Panc1 (cell line): Measurements from ENCODE around the gene SMAD6. TPM values are rescaled to one million over a fixed set of nuclear protein-coding genes. Genes with fewer than 3 reads are reported as not detected.

Experiments used
- ATAC-seq: fragments of 200-7000 bp; cut with Tn5 transposase; 2 replicates; pipeline ENCODE4 v1.9.1; 2020; ENCODE audit warnings: mild to moderate bottlenecking, moderate library complexity
- BruUV-seq: library from RNA; stranded (reverse); fragments of 400-500 nt; replicated peaks from 2 replicates; lab custom pipeline; 2021; lab: Mats Ljungman, UMichigan
- CTCF ChIA-PET: fragments of 300-600 bp; sonication (Branson Sonifier 250); formaldehyde crosslinking; loops from one replicate; lab custom pipeline; 2022; ENCODE audit warnings: antibody characterized with exemption; lab: Charles Lee
- POLR2A ChIA-PET: fragments of 300-600 bp; sonication (Branson Sonifier 250); formaldehyde crosslinking; loops from one replicate; lab custom pipeline; 2022; ENCODE audit warnings: antibody characterized with exemption; lab: Charles Lee
- DNase-seq: peaks from one replicate; pipeline ENCODE4 v3.0.0-alpha.2; 2010; ENCODE audit warnings: low read depth, low spot score
- H3K27ac ChIP-seq: 2 replicates; pipeline ENCODE4 v1.5.1; 2011; ENCODE audit warnings: mild to moderate bottlenecking, low read length, inconsistent platforms
- H3K27me3 ChIP-seq: fragments of 200-500 bp; sonication (Bioruptor generic); 2 replicates; pipeline ENCODE4 v1.6.0; 2014; ENCODE audit warnings: low read length, inconsistent platforms; ENCODE audit not compliant: control insufficient read depth, insufficient read depth
- H3K36me3 ChIP-seq: fragments of 200-500 bp; sonication (Bioruptor generic); 2 replicates; pipeline ENCODE4 v1.5.1; 2014; ENCODE audit warnings: inconsistent platforms, mild to moderate bottlenecking, low read length, moderate library complexity; ENCODE audit not compliant: control insufficient read depth, insufficient read depth
- H3K4me1 ChIP-seq: 2 replicates; pipeline ENCODE4 v1.5.1; 2011; ENCODE audit warnings: inconsistent platforms, mild to moderate bottlenecking, low read length, moderate library complexity; ENCODE audit not compliant: control insufficient read depth, insufficient read depth
- H3K4me3 ChIP-seq, 2 experiments: 2 replicates each; pipeline ENCODE4 v1.5.1; 2011 to 2012; ENCODE audit warnings: low read depth in 2 of 2, low read length in 2 of 2, mild to moderate bottlenecking in 2 of 2, inconsistent platforms in 1 of 2, moderate library complexity in 1 of 2
- H3K9me3 ChIP-seq: fragments of 200-500 bp; sonication (Bioruptor generic); 2 replicates; pipeline ENCODE4 v1.5.1; 2014; ENCODE audit warnings: low read depth, mild to moderate bottlenecking, inconsistent platforms, low read length, moderate library complexity; ENCODE audit not compliant: control insufficient read depth, insufficient read depth
- CTCF ChIP-seq: fragments of 450-650 bp; IDR thresholded peaks from 2 replicates; pipeline ENCODE4 v1.5.1; 2017; ENCODE audit warnings: mild to moderate bottlenecking
- POLR2AphosphoS5 ChIP-seq: IDR thresholded peaks from 2 replicates; pipeline ENCODE4 v1.6.1; 2012; ENCODE audit warnings: mild to moderate bottlenecking, low read depth, low read length, moderate library complexity
- REST ChIP-seq, 2 experiments: IDR thresholded peaks; 2 replicates each; pipeline ENCODE4 v1.6.1; 2011 to 2012; ENCODE audit warnings: low read depth in 2 of 2, control low read depth in 1 of 2, low read length in 1 of 2, mild to moderate bottlenecking in 1 of 2, moderate library complexity in 1 of 2; ENCODE audit not compliant: insufficient read depth in 1 of 2
- SIN3A ChIP-seq: IDR thresholded peaks from 2 replicates; pipeline ENCODE4 v1.6.1; 2012; ENCODE audit warnings: low read depth, mild to moderate bottlenecking, low read length, moderate library complexity, borderline replicate concordance; ENCODE audit not compliant: insufficient read depth
- TCF7L2 ChIP-seq: IDR thresholded peaks from 2 replicates; pipeline ENCODE4 v1.6.1; 2011; ENCODE audit warnings: mild to moderate bottlenecking, low read depth, low read length, inconsistent platforms
- in situ Hi-C: cut with HindIII; loops from 2 replicates; pipeline ENCODE4 v1.10.0; 2016; ENCODE audit warnings: low sequenced_read_pairs, low pct_unique_long_range_greater_than_20kb
- intact Hi-C: fragments of 100-400 bp; cut with micrococcal nuclease; formaldehyde crosslinking; loops from one replicate; pipeline ENCODE4 v1.10.0; 2022; ENCODE audit not compliant: unreplicated experiment
- total RNA-seq: library from RNA; stranded (reverse); gene quantifications from one replicate; pipeline ENCODE4 v1.2.1, GENCODE V29; 2021; ENCODE audit not compliant: unreplicated experiment

The SMAD6 gene
- total RNA-seq, 1 experiment from 2014 or later: 45.9 TPM

DNA sequence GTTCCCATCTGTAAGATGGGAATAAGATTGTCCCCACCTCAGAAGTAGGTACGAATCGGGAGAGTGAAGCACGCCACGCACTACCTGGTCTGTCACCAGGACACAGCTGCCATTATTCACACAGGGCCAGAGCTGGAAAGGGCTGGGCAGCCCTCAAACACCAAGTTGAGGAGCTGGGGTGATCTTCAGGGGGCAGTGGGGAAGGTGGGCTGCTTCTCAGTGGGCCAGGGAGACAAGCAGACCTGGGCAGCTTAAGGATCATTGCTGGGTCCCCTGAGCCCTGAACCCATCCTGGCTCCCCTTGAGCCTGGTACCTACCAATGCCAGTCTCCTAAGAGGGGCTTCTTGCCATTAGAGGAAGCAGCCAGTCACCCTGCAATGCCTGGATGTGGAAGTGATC lies 82.1 kb downstream of the SMAD6 start:
- ChIA-PET CTCF (interaction anchor here (1.6 kb wide), 1 partner anchor 67 kb away, joined by 6 read pairs; no protein-coding TSS in a partner anchor), POLR2A (no interaction called here)
- DNase-seq (no peak), ATAC-seq (no peak)
- Histone ChIP-seq H3K27me3 (no peaks in the 10 kb centered on the region), H3K4me3 (no peak overlapping the region), H3K36me3 (no peaks in the 10 kb centered on the region), H3K4me1 (peaks cover 47% of the 10 kb centered on the region), H3K27ac (peak overlapping the region; percentile 36; the same call in 1 of the 2 replicates), H3K9me3 (no peaks in the 10 kb centered on the region)
- intact Hi-C loops: no loop called here
- TF ChIP-seq SIN3A: no peak
- TF ChIP-seq CTCF: no peak
- TF ChIP-seq REST (IDR thresholded peaks at IDR 0.05; ENCODE audit: insufficient read depth in 1 of 2, low read depth in 2 of 2, low read length in 1 of 2): no peak
- TF ChIP-seq TCF7L2: no peak
- TF ChIP-seq POLR2AphosphoS5: no peak; the same call in 1 of the 2 replicates
- in situ Hi-C loops: no loop called here
- no TSS peak for BruUV-seq

GRCh38 chr15:66785637-66786036 lies 83.6 kb downstream of the SMAD6 start:
- no peaks in the 10 kb centered on the region for H3K36me3 ChIP-seq
- DNase-seq: no peak
- CTCF ChIA-PET: interaction anchor here (0.6 to 1.6 kb wide), 2 partner anchors 18 to 66 kb away, joined by 6 to 14 read pairs; no protein-coding TSS in a partner anchor
- POLR2A ChIA-PET: no interaction called here
- H3K27me3 ChIP-seq: no peaks in the 10 kb centered on the region
- BruUV-seq: no TSS peak
- no peak overlapping the region for H3K4me3 ChIP-seq
- ATAC-seq: no peak
- TF ChIP-seq CTCF: no peak
- TF ChIP-seq TCF7L2: no peak
- no peak for TF ChIP-seq POLR2AphosphoS5
- TF ChIP-seq REST (IDR thresholded peaks at IDR 0.05; ENCODE audit: insufficient read depth in 1 of 2, low read depth in 2 of 2, low read length in 1 of 2): no peak
- no peak for TF ChIP-seq SIN3A
- peaks cover 37% of the 10 kb centered on the region for H3K4me1 ChIP-seq
- in situ Hi-C loops (no loop called here), intact Hi-C loops (loop anchor here (5.0 kb wide), 1 partner anchor 67 kb away; no protein-coding TSS in a partner anchor)
- no peaks in the 10 kb centered on the region for H3K9me3 ChIP-seq
- H3K27ac ChIP-seq: peak overlapping the region; percentile 67
